IMR-90 (cell line): ENCODE measurements around the gene ABCA4. TPM values are rescaled to one million over a fixed set of nuclear protein-coding genes. Genes with fewer than 3 reads are reported as not detected.

Experiments
- ATAC-seq: fragments of 200-7000 bp; cut with Tn5 transposase; 2 replicates; pipeline ENCODE4 v1.9.1; 2020; ENCODE audit warnings: low read depth, mild to moderate bottlenecking, moderate library complexity
- BruUV-seq: library from RNA; stranded (reverse); fragments of 400-500 nt; replicated peaks from 2 replicates; lab custom pipeline; 2021; lab: Mats Ljungman, UMichigan
- CTCF ChIA-PET: fragments of 300-600 bp; formaldehyde crosslinking; extraction: SDS; loops from one replicate; lab custom pipeline; 2021; ENCODE audit warnings: antibody characterized with exemption; lab: Yijun Ruan, JAX
- POLR2A ChIA-PET: fragments of 300-600 bp; sonication (Branson Sonifier 250); formaldehyde crosslinking; loops from one replicate; lab custom pipeline; 2022; ENCODE audit warnings: antibody characterized with exemption; ENCODE audit not compliant: unreplicated experiment; lab: Charles Lee
- DNase-seq: peaks from one replicate; pipeline ENCODE4 v3.0.0; 2013
- H2AFZ ChIP-seq: replicated peaks from 2 replicates; pipeline ENCODE3; 2013; ENCODE audit warnings: low read length, mild to moderate bottlenecking; ENCODE audit not compliant: poor library complexity
- H2AK5ac ChIP-seq: 2 replicates; pipeline ENCODE4 v1.6.1; 2013; ENCODE audit warnings: low read depth, low read length, inconsistent platforms
- H2AK9ac ChIP-seq: replicated peaks from 2 replicates; pipeline ENCODE3; 2013; ENCODE audit warnings: mild to moderate bottlenecking, low read depth, low read length, moderate library complexity; ENCODE audit not compliant: poor library complexity
- H2BK120ac ChIP-seq: 2 replicates; pipeline ENCODE4 v1.6.1; 2013; ENCODE audit warnings: low read depth, low read length, inconsistent platforms
- H2BK15ac ChIP-seq: 3 replicates; pipeline ENCODE4 v1.6.1; 2013; ENCODE audit warnings: low read depth, low read length, inconsistent platforms
- H2BK20ac ChIP-seq: 2 replicates; pipeline ENCODE4 v1.6.1; 2013; ENCODE audit warnings: low read depth, mild to moderate bottlenecking, inconsistent platforms, low read length, moderate library complexity
- H2BK5ac ChIP-seq: 2 replicates; pipeline ENCODE4 v1.6.1; 2013; ENCODE audit warnings: mild to moderate bottlenecking, low read depth, low read length, inconsistent platforms; ENCODE audit not compliant: poor library complexity, severe bottlenecking
- H3K14ac ChIP-seq: replicated peaks from 2 replicates; pipeline ENCODE4 v1.6.1; 2013; ENCODE audit warnings: low read depth, low read length, inconsistent platforms
- H3K18ac ChIP-seq: 2 replicates; pipeline ENCODE4 v1.6.1; 2013; ENCODE audit warnings: low read depth, low read length, control low read depth
- H3K23ac ChIP-seq: 2 replicates; pipeline ENCODE4 v1.6.1; 2013; ENCODE audit warnings: low read depth, low read length, inconsistent platforms
- H3K27ac ChIP-seq: 2 replicates; pipeline ENCODE4 v1.5.1; 2013; ENCODE audit warnings: mild to moderate bottlenecking, control low read depth, low read length; ENCODE audit not compliant: insufficient read depth
- H3K27me3 ChIP-seq: 2 replicates; pipeline ENCODE4 v1.6.1; 2013; ENCODE audit warnings: low read length; ENCODE audit not compliant: control insufficient read depth, insufficient read depth
- H3K36me3 ChIP-seq: 2 replicates; pipeline ENCODE4 v1.6.1; 2013; ENCODE audit warnings: low read length, mixed read lengths; ENCODE audit not compliant: control insufficient read depth, insufficient read depth
- H3K4ac ChIP-seq: 2 replicates; pipeline ENCODE4 v1.6.1; 2013; ENCODE audit warnings: low read depth, low read length, inconsistent platforms
- H3K4me1 ChIP-seq: 2 replicates; pipeline ENCODE4 v1.6.1; 2013; ENCODE audit warnings: low read length, mixed read lengths; ENCODE audit not compliant: control insufficient read depth, insufficient read depth
- H3K4me2 ChIP-seq: 2 replicates; pipeline ENCODE4 v1.6.1; 2013; ENCODE audit warnings: low read depth, mild to moderate bottlenecking, control low read depth, low read length, moderate library complexity
- H3K4me3 ChIP-seq: 2 replicates; pipeline ENCODE4 v1.5.1; 2013; ENCODE audit warnings: low read depth, mild to moderate bottlenecking, control low read depth, low read length, moderate library complexity; ENCODE audit not compliant: insufficient read depth
- H3K56ac ChIP-seq: 2 replicates; pipeline ENCODE4 v1.6.1; 2013; ENCODE audit warnings: low read length, inconsistent platforms; ENCODE audit not compliant: insufficient read depth; ENCODE audit errors: extremely low read depth
- H3K79me1 ChIP-seq, 2 experiments: 2 replicates each; pipeline ENCODE4 v1.6.1; 2013; ENCODE audit warnings: low read length in 2 of 2, inconsistent platforms in 1 of 2, low read depth in 1 of 2
- H3K9ac ChIP-seq: 2 replicates; pipeline ENCODE4 v1.6.1; 2013; ENCODE audit warnings: low read depth, low read length, control low read depth
- H3K9me1 ChIP-seq: 2 replicates; pipeline ENCODE4 v1.6.1; 2013; ENCODE audit warnings: low read length, inconsistent platforms; ENCODE audit not compliant: insufficient read depth
- H3K9me3 ChIP-seq: 2 replicates; pipeline ENCODE4 v1.6.1; 2013; ENCODE audit warnings: low read length; ENCODE audit not compliant: control insufficient read depth, insufficient read depth
- H4K20me1 ChIP-seq: 2 replicates; pipeline ENCODE4 v1.6.1; 2013; ENCODE audit warnings: low read length, inconsistent platforms; ENCODE audit not compliant: insufficient read depth
- H4K5ac ChIP-seq: 2 replicates; pipeline ENCODE4 v1.6.1; 2013; ENCODE audit warnings: mild to moderate bottlenecking, low read depth, low read length, control low read depth
- H4K8ac ChIP-seq, 2 experiments: 2 replicates each; pipeline ENCODE4 v1.6.1; 2013; ENCODE audit warnings: low read depth in 2 of 2, low read length in 2 of 2, control low read depth in 1 of 2, inconsistent platforms in 1 of 2
- H4K91ac ChIP-seq: 2 replicates; pipeline ENCODE4 v1.6.1; 2013; ENCODE audit warnings: low read depth, low read length, inconsistent platforms; ENCODE audit not compliant: insufficient read depth
- BHLHE40 ChIP-seq: fragments of 150-350 bp; IDR thresholded peaks from 2 replicates; pipeline ENCODE4 v1.6.1; 2016; ENCODE audit warnings: mild to moderate bottlenecking, low read depth, low read length
- CHD1 ChIP-seq: IDR thresholded peaks from 2 replicates; pipeline ENCODE4 v1.6.1; 2012; ENCODE audit warnings: low read depth, low read length, improper control_type of control experiment
- MXI1 ChIP-seq: IDR thresholded peaks from 2 replicates; pipeline ENCODE4 v1.6.1; 2012; ENCODE audit warnings: low read depth, mild to moderate bottlenecking, low read length, moderate library complexity, borderline replicate concordance
- RAD21 ChIP-seq: IDR thresholded peaks from 2 replicates; pipeline ENCODE4 v1.6.1; 2012; ENCODE audit warnings: low read length, improper control_type of control experiment
- SMC3 ChIP-seq: fragments of 150-350 bp; IDR thresholded peaks from 2 replicates; pipeline ENCODE4 v1.6.1; 2016; ENCODE audit warnings: low read depth, mild to moderate bottlenecking, antibody characterized with exemption, low read length, moderate library complexity
- USF2 ChIP-seq: fragments of 150-350 bp; IDR thresholded peaks from 2 replicates; pipeline ENCODE4 v1.6.1; 2017; ENCODE audit warnings: mild to moderate bottlenecking, antibody characterized with exemption, low read length, low read depth
- WGBS, 2 experiments: methylation state at CpG; one replicate each; pipeline versions ENCODE4 v1.1.5 to v1.1.7; 2013; ENCODE audit warnings: missing lambda C conversion rate in 2 of 2; ENCODE audit not compliant: insufficient read length in 1 of 2; ENCODE audit errors: extremely low coverage in 2 of 2; 5-methylcytosine and 5-hydroxymethylcytosine counted together
- dilution Hi-C: fragments of 300-500 bp; cut with HindIII; formaldehyde crosslinking; loops from one replicate; pipeline ENCODE4 v1.14.3; 2018; ENCODE audit warnings: low sequenced_read_pairs; ENCODE audit not compliant: unreplicated experiment
- in situ Hi-C: fragments of 300-500 bp; cut with MboI; formaldehyde crosslinking; loops from 3 replicates; pipeline ENCODE4 v1.14.3; 2019; ENCODE audit warnings: low sequenced_read_pairs, inconsistent platforms, mixed read lengths
- intact Hi-C: fragments of 100-400 bp; cut with micrococcal nuclease; formaldehyde crosslinking; loops from 2 replicates; pipeline ENCODE4 v1.10.0; 2022
- polyA plus RNA-seq, 3 experiments: library from polyadenylated mRNA; depleted of rRNA; stranded (reverse); fragments of >200 nt; gene quantifications; 2 replicates each; pipeline ENCODE4 v1.2.3, GENCODE V29; 2012; ENCODE audit warnings: low replicate concordance in 1 of 3
- total RNA-seq: library from RNA; depleted of rRNA; stranded (reverse); fragments of >200 nt; gene quantifications from 2 replicates; pipeline ENCODE4 v1.2.3, GENCODE V29; 2012

ABCA4 gene
- total and polyA plus RNA-seq, 2 of the 4 experiments (the other 2 are of a cell fraction): under 0.01 to 0.36 TPM

- peaks cover 10% of the 10 kb centered on the region; the same call in 1 of the 2 replicates for H3K27me3 ChIP-seq
- H3K4me3 ChIP-seq: no peak overlapping the region
- DNase-seq (no peak), ATAC-seq (no peak)
- H3K4me1 ChIP-seq: peaks cover 20% of the 10 kb centered on the region
- H4K20me1 ChIP-seq: no peaks in the 10 kb centered on the region
- no peak overlapping the region for H3K23ac ChIP-seq
- H4K8ac ChIP-seq: no peak overlapping the region
- intact Hi-C loops (no loop called here), dilution Hi-C loops (no loop called here), in situ Hi-C loops (no loop called here)
- TF ChIP-seq SMC3 (no peak), CHD1 (no peak), MXI1 (no peak), BHLHE40 (no peak), USF2 (no peak), RAD21 (no peak)
- H3K9ac ChIP-seq: no peak overlapping the region
- H3K79me1 ChIP-seq: no peaks in the 10 kb centered on the region
- POLR2A ChIA-PET: no interaction called here
- H3K9me3 ChIP-seq: no peaks in the 10 kb centered on the region
- no peak overlapping the region for H3K4ac ChIP-seq
- H3K27ac ChIP-seq: no peak overlapping the region
- H4K91ac ChIP-seq: no peak overlapping the region
- peaks cover 10% of the 10 kb centered on the region for H3K9me1 ChIP-seq
- H3K18ac ChIP-seq: no peak overlapping the region
- no TSS peak for BruUV-seq
- H2BK20ac ChIP-seq: no peak overlapping the region
- 100% methylated on average over 2 of the region's 3 CpGs; no CpG with 5 or more reads in 1 of the 2 experiments for WGBS, 2 experiments
- H3K36me3 ChIP-seq: no peaks in the 10 kb centered on the region
- no peak overlapping the region for H4K5ac ChIP-seq
- no peak overlapping the region; the same call in 1 of the 2 replicates for H2AK5ac ChIP-seq
- CTCF ChIA-PET: no interaction called here
- H2BK120ac ChIP-seq: no peak overlapping the region
- no peak overlapping the region for H2BK5ac ChIP-seq
- no peak overlapping the region for H3K4me2 ChIP-seq
- no peak overlapping the region for H2AFZ ChIP-seq
- H2BK15ac ChIP-seq: no peak overlapping the region
- no peak overlapping the region for H3K56ac ChIP-seq
- H3K14ac ChIP-seq: no peak overlapping the region
- no peak overlapping the region for H2AK9ac ChIP-seq
Measured at GRCh38 chr1:94099303-94099702, 21.6 kb downstream of the ABCA4 start.
